NCI-H2081 treated with DMSO at 0.1 percent for 48 hours (cell line): ENCODE results near the gene ITGAV.

ENCODE experiments used
- DNase-seq: peaks from one replicate; lab custom pipeline; 2025; lab: John Stamatoyannopoulos, UW

Gene ITGAV

GRCh38 chr2:186575302-186575701 lies 14.6 kb upstream of the ITGAV start:
- DNase-seq: no peak

- no peak for DNase-seq
Observed at GRCh38 chr2:186575856-186576255, 14.0 kb upstream of the ITGAV start.

- no peak for DNase-seq
Observed at GRCh38 chr2:186576614-186577013, 13.2 kb upstream of the ITGAV start.

- no peak for DNase-seq
Observed at GRCh38 chr2:186582698-186583097, 7.2 kb upstream of the ITGAV start.

GRCh38 chr2:186584053-186584452 lies 5.8 kb upstream of the ITGAV start:
- DNase-seq: no peak

- DNase-seq: no peak
Observed at GRCh38 chr2:186588421-186588820, 1.4 kb upstream of the ITGAV start.

GRCh38 chr2:186588940-186589611 lies 780 bp upstream of the ITGAV start:
- DNase-seq: no peak

- no peak for DNase-seq
Observed at GRCh38 chr2:186590350-186590758, 498 bp downstream of the ITGAV start.

GRCh38 chr2:186590759-186591505 lies 1.1 kb downstream of the ITGAV start:
- DNase-seq: no peak

GRCh38 chr2:186591506-186591890 lies 1.6 kb downstream of the ITGAV start:
- no peak for DNase-seq

GRCh38 chr2:186592137-186592875 lies 2.5 kb downstream of the ITGAV start:
- DNase-seq: no peak

- no peak for DNase-seq
Observed at GRCh38 chr2:186593523-186593922, 3.7 kb downstream of the ITGAV start.

GRCh38 chr2:186594001-186594722 lies 4.3 kb downstream of the ITGAV start:
- DNase-seq: no peak

GRCh38 chr2:186595219-186595618 lies 5.4 kb downstream of the ITGAV start:
- DNase-seq: no peak

- no peak for DNase-seq
Observed at GRCh38 chr2:186599186-186599778, 9.4 kb downstream of the ITGAV start.

GRCh38 chr2:186603286-186603685 lies 13.4 kb downstream of the ITGAV start:
- DNase-seq: no peak

GRCh38 chr2:186605041-186605440 lies 15.2 kb downstream of the ITGAV start:
- DNase-seq: no peak

- DNase-seq: no peak
Observed at GRCh38 chr2:186607660-186608324, 17.9 kb downstream of the ITGAV start.

- no peak for DNase-seq
Observed at GRCh38 chr2:186610785-186611184, 20.9 kb downstream of the ITGAV start.

- no peak for DNase-seq
Observed at GRCh38 chr2:186611526-186611925, 21.7 kb downstream of the ITGAV start.

- DNase-seq: no peak
Observed at GRCh38 chr2:186612026-186612425, 22.2 kb downstream of the ITGAV start.
